HepG2 (cell line): ENCODE results near the gene DPYSL3.

Experiments
- HNRNPH1 ChIP-seq: fragments of 200-400 bp; formaldehyde crosslinking; optimal IDR thresholded peaks from 2 replicates; pipeline ENCODE3; 2017; ENCODE audit warnings: mild to moderate bottlenecking, low read depth, low read length
- KAT8 ChIP-seq: IDR thresholded peaks from 2 replicates; pipeline ENCODE4 v1.6.1; 2016; ENCODE audit warnings: missing genetic modification reagents, missing compliant biosample characterization
- KLF12 ChIP-seq: sonication (generic); formaldehyde crosslinking; IDR thresholded peaks from 2 replicates; pipeline ENCODE4 v1.4.0; 2020; ENCODE audit warnings: missing genetic modification reagents, borderline replicate concordance
- MXI1 ChIP-seq: IDR thresholded peaks from 3 replicates; pipeline ENCODE4 v1.6.1; 2012; ENCODE audit warnings: low read depth, low read length, inconsistent platforms, borderline replicate concordance
- NR3C1 ChIP-seq: sonication (generic); formaldehyde crosslinking; IDR thresholded peaks from 2 replicates; pipeline ENCODE4 v1.4.0; 2020; ENCODE audit warnings: missing genetic modification reagents
- POLR2A ChIP-seq, 2 experiments: IDR thresholded peaks; 2 replicates each; pipeline ENCODE4 v1.6.1; 2011; ENCODE audit warnings: low read depth in 2 of 2, low read length in 2 of 2, mild to moderate bottlenecking in 1 of 2, moderate library complexity in 1 of 2; ENCODE audit not compliant: insufficient read depth in 1 of 2
- TBL1XR1 ChIP-seq: fragments of 150-350 bp; IDR thresholded peaks from 2 replicates; pipeline ENCODE4 v1.6.1; 2014; ENCODE audit warnings: borderline replicate concordance, low read length; ENCODE audit not compliant: partially characterized antibody
- ZNF232 ChIP-seq: sonication (generic); formaldehyde crosslinking; IDR thresholded peaks from 2 replicates; pipeline ENCODE4 v1.4.0; 2020; ENCODE audit warnings: missing genetic modification reagents, borderline replicate concordance
- ZNF256 ChIP-seq: sonication (generic); formaldehyde crosslinking; conservative IDR thresholded peaks from 2 replicates; pipeline ENCODE4 v1.4.0; 2020; ENCODE audit warnings: missing genetic modification reagents
- ZNF292 ChIP-seq: sonication (generic); formaldehyde crosslinking; IDR thresholded peaks from 2 replicates; pipeline ENCODE4 v1.8.1; 2022; ENCODE audit warnings: mild to moderate bottlenecking, low read depth, missing genetic modification reagents, borderline replicate concordance
- TF ChIP-seq, protein P1 (sequence below): sonication (generic); formaldehyde crosslinking; IDR thresholded peaks from 2 replicates; pipeline ENCODE4 v1.5.0; 2020; ENCODE audit warnings: mild to moderate bottlenecking, missing genetic modification reagents, moderate library complexity
- TF ChIP-seq, protein P2 (sequence below): IDR thresholded peaks from 2 replicates; pipeline ENCODE4 v1.6.1; 2016; ENCODE audit warnings: low read depth, borderline replicate concordance
- TF ChIP-seq, protein P3 (sequence below): sonication (generic); formaldehyde crosslinking; IDR thresholded peaks from 2 replicates; pipeline ENCODE4 v1.5.1; 2020; ENCODE audit warnings: missing genetic modification reagents, mild to moderate bottlenecking, borderline replicate concordance

DNA sequence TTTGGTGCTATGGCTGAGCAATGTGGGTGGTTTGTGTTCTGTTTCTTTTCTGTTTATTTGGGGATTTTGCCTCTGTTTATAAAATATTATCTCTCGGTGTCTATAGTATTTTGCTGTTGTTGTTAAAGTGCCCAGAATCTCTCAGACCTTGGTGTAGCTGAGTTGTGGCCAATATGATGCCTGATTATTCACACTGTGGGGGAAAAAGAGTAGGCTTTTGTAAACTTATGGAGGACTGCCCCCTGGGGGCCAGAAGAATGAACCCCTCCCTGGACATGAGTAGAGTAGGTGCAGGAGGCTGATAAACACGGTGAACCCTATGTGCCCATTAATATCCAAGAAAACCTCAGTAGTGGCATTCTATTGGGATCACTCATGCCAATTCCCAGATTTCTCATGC, 49.0 kb upstream of the DPYSL3 start:
- TF ChIP-seq, protein P1, sequence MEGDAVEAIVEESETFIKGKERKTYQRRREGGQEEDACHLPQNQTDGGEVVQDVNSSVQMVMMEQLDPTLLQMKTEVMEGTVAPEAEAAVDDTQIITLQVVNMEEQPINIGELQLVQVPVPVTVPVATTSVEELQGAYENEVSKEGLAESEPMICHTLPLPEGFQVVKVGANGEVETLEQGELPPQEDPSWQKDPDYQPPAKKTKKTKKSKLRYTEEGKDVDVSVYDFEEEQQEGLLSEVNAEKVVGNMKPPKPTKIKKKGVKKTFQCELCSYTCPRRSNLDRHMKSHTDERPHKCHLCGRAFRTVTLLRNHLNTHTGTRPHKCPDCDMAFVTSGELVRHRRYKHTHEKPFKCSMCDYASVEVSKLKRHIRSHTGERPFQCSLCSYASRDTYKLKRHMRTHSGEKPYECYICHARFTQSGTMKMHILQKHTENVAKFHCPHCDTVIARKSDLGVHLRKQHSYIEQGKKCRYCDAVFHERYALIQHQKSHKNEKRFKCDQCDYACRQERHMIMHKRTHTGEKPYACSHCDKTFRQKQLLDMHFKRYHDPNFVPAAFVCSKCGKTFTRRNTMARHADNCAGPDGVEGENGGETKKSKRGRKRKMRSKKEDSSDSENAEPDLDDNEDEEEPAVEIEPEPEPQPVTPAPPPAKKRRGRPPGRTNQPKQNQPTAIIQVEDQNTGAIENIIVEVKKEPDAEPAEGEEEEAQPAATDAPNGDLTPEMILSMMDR (CRISPR knock-in tag), result peak; percentile 24; the same call in 1 of the 2 replicates
- TF ChIP-seq ZNF232, result no peak
- TF ChIP-seq, protein P2, sequence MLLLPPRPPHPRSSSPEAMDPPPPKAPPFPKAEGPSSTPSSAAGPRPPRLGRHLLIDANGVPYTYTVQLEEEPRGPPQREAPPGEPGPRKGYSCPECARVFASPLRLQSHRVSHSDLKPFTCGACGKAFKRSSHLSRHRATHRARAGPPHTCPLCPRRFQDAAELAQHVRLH (CRISPR knock-in tag), result no peak
- TF ChIP-seq ZNF292 (CRISPR knock-in tag), result no peak
- TF ChIP-seq ZNF256 (CRISPR knock-in tag), result no peak
- no peak for TF ChIP-seq KAT8 (CRISPR knock-in tag)
- TF ChIP-seq, protein P3, sequence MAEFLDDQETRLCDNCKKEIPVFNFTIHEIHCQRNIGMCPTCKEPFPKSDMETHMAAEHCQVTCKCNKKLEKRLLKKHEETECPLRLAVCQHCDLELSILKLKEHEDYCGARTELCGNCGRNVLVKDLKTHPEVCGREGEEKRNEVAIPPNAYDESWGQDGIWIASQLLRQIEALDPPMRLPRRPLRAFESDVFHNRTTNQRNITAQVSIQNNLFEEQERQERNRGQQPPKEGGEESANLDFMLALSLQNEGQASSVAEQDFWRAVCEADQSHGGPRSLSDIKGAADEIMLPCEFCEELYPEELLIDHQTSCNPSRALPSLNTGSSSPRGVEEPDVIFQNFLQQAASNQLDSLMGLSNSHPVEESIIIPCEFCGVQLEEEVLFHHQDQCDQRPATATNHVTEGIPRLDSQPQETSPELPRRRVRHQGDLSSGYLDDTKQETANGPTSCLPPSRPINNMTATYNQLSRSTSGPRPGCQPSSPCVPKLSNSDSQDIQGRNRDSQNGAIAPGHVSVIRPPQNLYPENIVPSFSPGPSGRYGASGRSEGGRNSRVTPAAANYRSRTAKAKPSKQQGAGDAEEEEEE (CRISPR knock-in tag), result no peak
- no peak for TF ChIP-seq POLR2A (IDR thresholded peaks at IDR 0.05; ENCODE audit: insufficient read depth in 1 of 2, low read depth in 2 of 2, low read length in 2 of 2)
- no peak for TF ChIP-seq TBL1XR1
- TF ChIP-seq MXI1, result no peak
- TF ChIP-seq NR3C1 (CRISPR knock-in tag), result no peak
- no peak for TF ChIP-seq KLF12 (CRISPR knock-in tag)
- no peak for TF ChIP-seq HNRNPH1
